GM12873 (cell line): Measurements from ENCODE around the gene MRPS2.

ENCODE experiments used
- TF ChIP-seq, protein P1 (sequence below): IDR thresholded peaks from 2 replicates; pipeline ENCODE4 v1.5.1; 2012; ENCODE audit warnings: low read depth, mild to moderate bottlenecking, moderate library complexity, low read length, control low read depth; ENCODE audit not compliant: insufficient read depth; ENCODE audit errors: missing control alignments

MRPS2 gene

DNA sequence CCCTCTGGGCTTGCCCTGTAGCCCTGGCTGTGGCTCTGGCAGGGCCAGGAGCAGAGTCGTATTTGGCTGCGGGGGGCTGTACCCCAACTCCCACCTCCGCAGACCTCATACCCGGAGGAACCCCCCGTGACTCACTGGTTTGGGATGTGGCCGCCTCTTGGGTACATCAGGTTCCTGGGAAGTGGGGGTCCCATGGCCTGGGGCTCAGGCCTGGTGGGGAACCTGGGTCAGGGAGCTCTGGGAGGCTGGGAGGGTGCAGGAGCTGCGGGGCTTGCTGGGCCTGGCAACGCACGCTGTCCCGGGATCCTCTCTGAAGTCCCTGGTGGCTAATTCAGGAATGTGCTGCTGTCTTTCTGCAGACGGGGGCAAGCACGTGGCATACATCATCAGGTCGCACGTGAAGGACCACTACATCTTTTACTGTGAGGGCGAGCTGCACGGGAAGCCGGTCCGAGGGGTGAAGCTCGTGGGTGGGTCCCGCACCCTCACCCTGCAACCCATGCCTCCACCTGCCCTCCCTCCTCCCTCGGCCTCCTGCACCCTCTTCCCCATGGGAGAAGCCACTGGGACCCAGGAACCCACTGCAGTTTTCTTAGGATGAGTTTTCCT lies 23.1 kb downstream of the MRPS2 start:
- TF ChIP-seq, protein P1, sequence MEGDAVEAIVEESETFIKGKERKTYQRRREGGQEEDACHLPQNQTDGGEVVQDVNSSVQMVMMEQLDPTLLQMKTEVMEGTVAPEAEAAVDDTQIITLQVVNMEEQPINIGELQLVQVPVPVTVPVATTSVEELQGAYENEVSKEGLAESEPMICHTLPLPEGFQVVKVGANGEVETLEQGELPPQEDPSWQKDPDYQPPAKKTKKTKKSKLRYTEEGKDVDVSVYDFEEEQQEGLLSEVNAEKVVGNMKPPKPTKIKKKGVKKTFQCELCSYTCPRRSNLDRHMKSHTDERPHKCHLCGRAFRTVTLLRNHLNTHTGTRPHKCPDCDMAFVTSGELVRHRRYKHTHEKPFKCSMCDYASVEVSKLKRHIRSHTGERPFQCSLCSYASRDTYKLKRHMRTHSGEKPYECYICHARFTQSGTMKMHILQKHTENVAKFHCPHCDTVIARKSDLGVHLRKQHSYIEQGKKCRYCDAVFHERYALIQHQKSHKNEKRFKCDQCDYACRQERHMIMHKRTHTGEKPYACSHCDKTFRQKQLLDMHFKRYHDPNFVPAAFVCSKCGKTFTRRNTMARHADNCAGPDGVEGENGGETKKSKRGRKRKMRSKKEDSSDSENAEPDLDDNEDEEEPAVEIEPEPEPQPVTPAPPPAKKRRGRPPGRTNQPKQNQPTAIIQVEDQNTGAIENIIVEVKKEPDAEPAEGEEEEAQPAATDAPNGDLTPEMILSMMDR = no peak

DNA sequence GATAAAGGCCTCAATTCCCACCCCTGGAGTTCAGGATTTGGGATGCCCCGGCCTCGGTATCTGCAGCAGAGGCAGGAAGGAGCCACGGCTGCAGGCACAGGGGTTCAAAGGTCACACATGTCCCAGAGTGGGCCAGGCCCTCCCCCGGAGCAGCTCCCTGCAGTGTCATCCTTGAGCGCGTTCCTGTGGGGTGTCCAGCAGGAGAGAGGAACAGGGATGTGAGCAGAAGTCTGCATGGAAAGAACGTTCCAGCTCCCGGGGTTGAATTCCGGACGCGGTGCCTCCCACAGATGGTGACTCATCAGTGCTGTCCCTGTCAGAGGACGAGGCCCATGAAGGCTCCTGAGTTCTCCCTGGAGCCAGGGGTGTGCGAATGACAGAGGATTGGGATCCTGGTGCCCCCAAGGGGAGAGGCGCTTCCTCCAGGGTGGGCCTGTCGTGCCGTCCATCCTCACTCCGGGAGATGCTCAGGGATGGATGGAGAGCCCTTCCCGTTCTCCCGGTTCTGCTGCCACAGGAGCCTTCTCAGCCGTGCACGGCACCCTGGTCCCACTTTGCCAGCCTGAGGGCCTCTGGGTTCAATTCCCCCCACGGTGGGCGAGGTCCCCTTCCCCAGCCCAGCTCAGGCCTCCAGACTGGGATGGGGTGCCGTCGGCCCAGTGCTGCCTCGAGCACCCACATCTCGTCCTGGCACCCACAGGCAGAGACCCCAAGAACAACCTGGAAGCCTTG lies 23.8 kb downstream of the MRPS2 start:
- TF ChIP-seq, protein P1 = no peak

DNA sequence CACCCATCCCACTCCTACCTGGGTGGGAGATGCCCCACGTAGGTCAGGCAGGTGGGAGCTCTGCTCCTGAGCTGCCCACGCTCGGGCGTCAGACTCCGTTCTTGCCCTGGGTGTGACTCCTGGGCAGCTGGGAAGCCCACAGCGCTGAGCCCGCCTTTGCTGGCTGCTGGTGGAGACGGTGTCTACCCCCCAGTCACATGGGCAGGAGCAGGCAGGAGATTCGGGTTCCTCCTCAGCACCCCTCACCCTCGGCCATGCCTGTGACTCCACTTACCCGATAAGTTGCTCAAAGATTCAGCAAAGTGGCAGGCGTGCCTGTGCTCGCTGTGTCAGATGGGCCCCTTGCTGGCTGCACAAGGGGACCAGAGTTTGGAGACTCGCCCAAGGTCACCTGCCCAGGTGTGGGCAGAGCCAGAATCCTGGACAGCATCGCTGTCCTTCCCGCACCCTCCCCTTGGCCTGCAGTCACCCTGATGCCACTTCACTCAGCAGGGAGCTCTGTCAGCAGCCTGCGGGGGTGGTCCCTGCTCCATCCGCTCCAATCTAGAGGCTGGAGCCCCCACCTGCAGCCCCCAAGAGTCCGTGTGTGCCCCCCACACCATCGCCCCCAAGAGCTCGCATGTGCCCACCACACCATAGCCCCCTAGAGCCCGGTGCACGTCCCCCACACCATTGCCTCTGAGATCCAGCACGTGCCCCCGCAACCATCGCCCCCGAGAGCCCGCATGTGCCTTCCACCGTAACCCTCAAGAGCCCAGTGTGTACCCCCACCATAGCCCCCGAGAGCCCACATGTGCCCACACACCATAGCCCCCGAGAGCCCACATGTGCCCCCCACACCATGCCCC lies 25.0 kb downstream of the MRPS2 start:
- TF ChIP-seq, protein P1 = no peak

DNA sequence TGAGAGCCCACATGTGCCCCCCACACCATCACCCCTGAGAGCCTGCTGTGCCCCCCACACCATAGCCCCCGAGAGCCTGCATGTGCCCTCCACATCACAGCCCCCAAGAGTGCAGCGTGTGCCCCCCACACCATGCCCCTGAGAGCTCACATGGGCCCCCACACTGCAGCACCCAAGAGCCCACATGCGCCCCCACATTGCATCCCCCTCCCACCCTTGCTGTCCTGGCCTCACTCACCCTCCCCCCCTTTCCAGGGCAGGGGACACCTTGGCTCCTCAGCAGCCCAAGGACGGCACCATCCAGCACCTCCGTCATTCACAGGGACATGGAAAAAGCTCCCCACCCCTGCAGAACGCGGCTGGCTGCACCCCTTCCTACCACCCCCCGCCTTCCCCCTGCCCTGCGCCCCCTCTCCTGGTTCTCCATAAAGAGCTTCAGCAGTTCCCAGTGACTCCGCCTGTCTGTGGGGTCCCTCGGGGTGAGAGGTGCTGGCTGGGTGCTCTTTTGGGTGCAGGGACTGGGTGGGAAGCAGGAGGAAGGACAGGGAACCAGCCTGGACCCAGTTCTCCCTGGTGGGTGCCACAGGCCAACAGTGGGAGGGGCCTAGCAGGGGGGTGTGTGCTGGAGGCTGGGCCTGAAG lies 25.7 kb downstream of the MRPS2 start:
- TF ChIP-seq, protein P1 = no peak

DNA sequence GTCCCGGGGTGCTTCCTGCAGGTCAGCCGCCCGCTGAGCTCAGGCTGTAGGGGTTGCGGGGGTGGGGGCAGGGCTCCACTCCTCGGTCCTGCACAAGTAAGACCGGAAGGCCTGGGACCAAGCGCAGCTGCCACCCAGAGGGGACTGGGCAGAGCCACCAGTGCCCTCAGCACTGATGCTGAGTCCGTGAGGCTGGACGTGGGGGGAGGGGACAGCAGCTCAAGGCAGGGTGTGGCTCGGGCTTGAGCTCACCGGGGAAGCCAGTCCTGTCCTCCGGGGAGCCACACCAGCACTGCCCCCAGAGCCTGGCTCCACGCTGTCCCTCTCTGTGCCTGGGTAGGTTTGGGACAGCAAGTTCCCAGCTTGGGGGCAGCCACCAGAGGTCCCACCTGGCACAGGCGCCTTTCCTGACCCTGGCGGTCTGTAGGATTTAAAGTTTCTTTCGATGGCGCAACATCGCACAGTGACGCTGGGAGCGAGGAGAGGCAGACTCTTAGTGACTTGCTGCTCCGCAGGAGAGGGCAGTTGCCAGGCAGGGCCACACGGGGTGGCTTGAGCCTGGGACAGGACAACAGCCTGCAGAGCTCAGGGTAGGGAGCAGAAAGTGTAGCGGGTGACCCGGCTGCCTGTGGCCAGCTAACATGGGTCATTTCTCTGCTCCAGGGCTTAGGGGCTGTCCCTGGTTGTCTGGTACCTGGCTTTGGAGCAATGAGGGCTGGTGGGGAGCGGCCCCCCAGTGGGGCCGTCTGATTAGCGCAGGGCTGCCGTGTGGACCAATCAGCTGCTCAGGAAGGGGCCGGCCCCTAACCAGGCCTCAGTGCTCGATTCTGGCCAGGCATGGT lies 26.5 kb downstream of the MRPS2 start:
- TF ChIP-seq, protein P1 = no peak

DNA sequence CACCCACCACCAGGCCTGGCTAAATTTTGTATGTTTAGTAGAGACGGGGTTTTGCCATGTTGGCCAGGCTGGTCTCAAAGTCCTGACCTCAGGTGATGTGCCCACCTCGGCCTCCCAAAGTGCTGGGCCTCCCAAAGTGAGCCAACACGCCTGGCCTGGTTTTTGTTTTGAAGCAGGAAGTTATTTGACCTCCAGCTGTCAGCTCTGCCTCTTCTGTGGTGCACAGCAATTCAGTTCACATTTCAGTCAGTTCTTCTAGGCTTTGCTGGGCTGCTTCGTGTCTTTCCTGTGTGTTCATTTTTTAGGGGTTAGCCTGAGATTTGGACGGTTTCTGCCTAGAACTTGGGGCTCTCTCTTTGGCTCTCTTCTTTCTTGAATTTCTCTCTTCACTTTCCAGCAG lies 29.7 kb downstream of the MRPS2 start:
- TF ChIP-seq, protein P1 = no peak
